HG02973 (cell line): ENCODE data around the gene CPLX3.

Experiments
- ATAC-seq: cut with Tn5 transposase; IDR thresholded peaks from one replicate; pipeline ENCODE4 v1.9.1; 2021; ENCODE audit warnings: moderate library complexity; ENCODE audit not compliant: unreplicated experiment

Gene CPLX3

GRCh38 chr15:74801311-74801997, 25.0 kb upstream of the CPLX3 start:
- ATAC-seq = no peak

- no peak for ATAC-seq
Measured at GRCh38 chr15:74802290-74802689, 24.1 kb upstream of the CPLX3 start.

- no peak for ATAC-seq
Measured at GRCh38 chr15:74802862-74803447, 23.5 kb upstream of the CPLX3 start.

- no peak for ATAC-seq
Measured at GRCh38 chr15:74804935-74805334, 21.5 kb upstream of the CPLX3 start.

- no peak for ATAC-seq
Measured at GRCh38 chr15:74807282-74807681, 19.1 kb upstream of the CPLX3 start.

GRCh38 chr15:74808078-74808839, 18.2 kb upstream of the CPLX3 start:
- no peak for ATAC-seq

GRCh38 chr15:74808840-74809229, 17.6 kb upstream of the CPLX3 start:
- no peak for ATAC-seq

GRCh38 chr15:74809242-74809641, 17.2 kb upstream of the CPLX3 start:
- ATAC-seq = no peak

- no peak for ATAC-seq
Measured at GRCh38 chr15:74809956-74810355, 16.5 kb upstream of the CPLX3 start.

- ATAC-seq = no peak
Measured at GRCh38 chr15:74812533-74812932, 13.9 kb upstream of the CPLX3 start, which contains the start of gene LMAN1L. LMAN1L (plus strand) TSS chr15:74812835; CDS start chr15:74812855, 20 bp downstream.

- ATAC-seq = no peak
Measured at GRCh38 chr15:74815121-74815934, 11.1 kb upstream of the CPLX3 start.

GRCh38 chr15:74815961-74816360, 10.5 kb upstream of the CPLX3 start:
- ATAC-seq = no peak

- no peak for ATAC-seq
Measured at GRCh38 chr15:74816624-74817369, 9.6 kb upstream of the CPLX3 start.

- no peak for ATAC-seq
Measured at GRCh38 chr15:74817370-74817737, 9.1 kb upstream of the CPLX3 start.

GRCh38 chr15:74820056-74820455, 6.4 kb upstream of the CPLX3 start:
- ATAC-seq = no peak

GRCh38 chr15:74821091-74821789, 5.2 kb upstream of the CPLX3 start:
- peak; percentile 70 for ATAC-seq

- ATAC-seq = no peak
Measured at GRCh38 chr15:74821790-74822158, 4.7 kb upstream of the CPLX3 start.

- ATAC-seq = no peak
Measured at GRCh38 chr15:74822233-74822632, 4.2 kb upstream of the CPLX3 start.

GRCh38 chr15:74823324-74823723, 3.1 kb upstream of the CPLX3 start:
- no peak for ATAC-seq

GRCh38 chr15:74824976-74825375, 1.5 kb upstream of the CPLX3 start:
- ATAC-seq = no peak
